ENCODE results near the gene FRMD5. TPM values are rescaled to one million over a fixed set of nuclear protein-coding genes. Genes with fewer than 3 reads are reported as not detected.
A peak's percentile ranks its signal among the peaks of the same experiment; 100 is the strongest.

Gene FRMD5
- total and polyA plus RNA-seq, 2 donors (not counting 1 experiment from before 2014, with no cell fraction given): 1.9 to 4.3 TPM

DNA sequence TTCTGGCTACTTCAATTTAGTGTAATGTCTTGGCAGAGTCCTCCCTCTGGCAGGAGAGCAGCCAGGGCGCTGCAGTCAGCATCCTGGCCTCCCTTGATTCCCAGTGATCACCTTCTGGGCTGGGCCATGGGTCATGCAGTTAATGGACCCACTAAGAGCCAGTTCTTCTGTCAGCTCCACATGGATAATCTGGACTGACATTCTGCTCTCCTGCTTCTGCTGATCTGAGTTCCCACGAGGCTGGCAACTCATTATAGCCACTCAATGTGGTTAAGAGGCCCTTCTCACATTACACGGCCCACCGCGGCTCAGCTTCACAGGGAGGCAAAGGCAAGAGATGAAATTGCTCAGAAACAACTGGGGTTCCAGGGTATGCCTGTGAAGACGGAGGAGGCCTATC lies 274.3 kb downstream of the FRMD5 start:
- Histone ChIP-seq H3K79me2 (ENCODE audit: control insufficient read depth, insufficient read depth, low read length) (no peaks in the 10 kb centered on the region), H4K20me1 (ENCODE audit: control insufficient read depth, extremely low read depth, insufficient read depth, low read length) (no peaks in the 10 kb centered on the region), H3K36me3 (ENCODE audit: control insufficient read depth, insufficient read depth, low read length) (no peaks in the 10 kb centered on the region), H3K27me3 (ENCODE audit: control insufficient read depth, insufficient read depth, low read length) (no peaks in the 10 kb centered on the region), H3K4me3 (replicated peaks in 1 of 4; ENCODE audit: control extremely low read depth in 1 of 4, insufficient read depth in 1 of 4, low read depth in 3 of 4, low read length in 4 of 4) (no peak overlapping the region), H3K4me2 (ENCODE audit: extremely low read depth, insufficient read depth, low read length) (no peak overlapping the region), H3K27ac (ENCODE audit: insufficient read depth, low read length) (no peak overlapping the region), H3K4me1 (ENCODE audit: control insufficient read depth, extremely low read depth, insufficient read depth, low read length) (peaks cover 3% of the 10 kb centered on the region), H3K9ac (ENCODE audit: insufficient read depth, low read length) (no peak overlapping the region), H2AFZ (ENCODE audit: low read length) (no peak overlapping the region), H3K9me3 (ENCODE audit: control insufficient read depth, insufficient read depth, low read depth, low read length) (no peaks in the 10 kb centered on the region)
- no peak for TF ChIP-seq EZH2 (IDR thresholded peaks at IDR 0.05; ENCODE audit: low read length, missing control alignments)
- TF ChIP-seq, protein P1, sequence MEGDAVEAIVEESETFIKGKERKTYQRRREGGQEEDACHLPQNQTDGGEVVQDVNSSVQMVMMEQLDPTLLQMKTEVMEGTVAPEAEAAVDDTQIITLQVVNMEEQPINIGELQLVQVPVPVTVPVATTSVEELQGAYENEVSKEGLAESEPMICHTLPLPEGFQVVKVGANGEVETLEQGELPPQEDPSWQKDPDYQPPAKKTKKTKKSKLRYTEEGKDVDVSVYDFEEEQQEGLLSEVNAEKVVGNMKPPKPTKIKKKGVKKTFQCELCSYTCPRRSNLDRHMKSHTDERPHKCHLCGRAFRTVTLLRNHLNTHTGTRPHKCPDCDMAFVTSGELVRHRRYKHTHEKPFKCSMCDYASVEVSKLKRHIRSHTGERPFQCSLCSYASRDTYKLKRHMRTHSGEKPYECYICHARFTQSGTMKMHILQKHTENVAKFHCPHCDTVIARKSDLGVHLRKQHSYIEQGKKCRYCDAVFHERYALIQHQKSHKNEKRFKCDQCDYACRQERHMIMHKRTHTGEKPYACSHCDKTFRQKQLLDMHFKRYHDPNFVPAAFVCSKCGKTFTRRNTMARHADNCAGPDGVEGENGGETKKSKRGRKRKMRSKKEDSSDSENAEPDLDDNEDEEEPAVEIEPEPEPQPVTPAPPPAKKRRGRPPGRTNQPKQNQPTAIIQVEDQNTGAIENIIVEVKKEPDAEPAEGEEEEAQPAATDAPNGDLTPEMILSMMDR (conservative IDR thresholded peaks at IDR 0.05 in 1 of 2, IDR thresholded peaks at IDR 0.05 in 1 of 2; ENCODE audit: low read depth in 1 of 2, low read length in 2 of 2): no peak
- DNase-seq (ENCODE audit: low read depth in 2 of 2): peak; percentile 14 to 69

DNA sequence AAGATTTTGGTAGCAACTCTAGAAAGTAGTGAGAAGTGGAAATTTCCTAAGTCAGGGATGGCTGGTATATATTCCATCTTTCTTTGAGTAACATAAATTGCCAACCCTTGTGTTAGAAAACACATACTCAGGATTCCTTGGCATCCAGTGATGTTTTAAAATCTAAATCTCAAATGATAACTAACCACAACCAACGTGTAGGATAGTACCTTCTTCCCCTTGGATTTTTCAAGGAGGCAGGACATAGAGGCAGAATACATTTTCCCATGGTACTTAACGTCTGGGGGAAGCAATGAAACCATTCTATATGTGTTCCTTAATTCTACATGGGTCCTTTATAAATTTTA lies 274.8 kb downstream of the FRMD5 start:
- Histone ChIP-seq H3K27ac (ENCODE audit: insufficient read depth, low read length) (no peak overlapping the region), H3K4me3 (replicated peaks in 1 of 4; ENCODE audit: control extremely low read depth in 1 of 4, insufficient read depth in 1 of 4, low read depth in 3 of 4, low read length in 4 of 4) (no peak overlapping the region), H3K36me3 (ENCODE audit: control insufficient read depth, insufficient read depth, low read length) (no peaks in the 10 kb centered on the region), H3K4me2 (ENCODE audit: extremely low read depth, insufficient read depth, low read length) (no peak overlapping the region), H4K20me1 (ENCODE audit: control insufficient read depth, extremely low read depth, insufficient read depth, low read length) (no peaks in the 10 kb centered on the region), H3K4me1 (ENCODE audit: control insufficient read depth, extremely low read depth, insufficient read depth, low read length) (peaks cover 1% of the 10 kb centered on the region), H3K27me3 (ENCODE audit: control insufficient read depth, insufficient read depth, low read length) (no peaks in the 10 kb centered on the region), H2AFZ (ENCODE audit: low read length) (no peak overlapping the region), H3K9me3 (ENCODE audit: control insufficient read depth, insufficient read depth, low read depth, low read length) (no peaks in the 10 kb centered on the region), H3K79me2 (ENCODE audit: control insufficient read depth, insufficient read depth, low read length) (no peaks in the 10 kb centered on the region), H3K9ac (ENCODE audit: insufficient read depth, low read length) (no peak overlapping the region)
- DNase-seq (ENCODE audit: low read depth in 2 of 2): peak in 1 of 2 donors; percentile 42
- TF ChIP-seq EZH2 (IDR thresholded peaks at IDR 0.05; ENCODE audit: low read length, missing control alignments): no peak
- TF ChIP-seq, protein P1 (conservative IDR thresholded peaks at IDR 0.05 in 1 of 2, IDR thresholded peaks at IDR 0.05 in 1 of 2; ENCODE audit: low read depth in 1 of 2, low read length in 2 of 2): no peak

DNA sequence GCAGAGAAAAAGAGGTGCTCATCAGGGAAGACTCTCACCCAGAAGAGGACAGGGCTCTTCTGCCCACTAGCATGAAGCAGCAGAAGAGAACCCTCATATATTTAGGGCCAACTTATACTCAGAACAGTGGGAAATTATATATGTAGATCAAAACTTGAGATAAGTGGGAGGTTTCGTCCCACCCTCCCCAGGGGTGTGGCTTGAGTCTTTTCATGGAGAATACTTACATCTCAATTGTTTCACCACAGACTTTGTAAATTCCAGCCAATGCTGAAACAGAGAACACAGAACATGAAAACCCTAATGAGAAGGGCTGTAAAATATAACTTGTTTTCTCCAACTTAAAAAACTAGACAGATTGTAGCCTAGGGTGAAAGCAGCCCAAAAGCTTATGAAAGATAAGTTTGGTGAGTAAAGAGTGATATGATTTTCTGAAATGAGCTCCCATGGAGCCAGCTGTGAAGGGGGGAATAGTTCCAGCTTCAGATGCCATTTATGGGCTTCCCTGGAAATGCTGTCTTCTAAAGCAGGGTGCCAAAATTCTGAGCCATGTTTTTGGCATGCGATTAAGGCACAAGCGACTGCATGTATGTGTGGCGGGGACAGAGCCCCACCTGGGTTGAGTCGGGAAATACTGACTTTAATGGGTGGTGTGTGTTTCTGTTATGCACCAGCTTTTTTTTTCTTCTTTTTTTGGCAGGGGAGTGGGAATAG lies 275.4 kb downstream of the FRMD5 start:
- H3K4me3 ChIP-seq (replicated peaks in 1 of 4; ENCODE audit: control extremely low read depth in 1 of 4, insufficient read depth in 1 of 4, low read depth in 3 of 4, low read length in 4 of 4): no peak overlapping the region
- peaks cover 3% of the 10 kb centered on the region for H3K4me1 ChIP-seq (ENCODE audit: control insufficient read depth, extremely low read depth, insufficient read depth, low read length)
- no peaks in the 10 kb centered on the region for H4K20me1 ChIP-seq (ENCODE audit: control insufficient read depth, extremely low read depth, insufficient read depth, low read length)
- TF ChIP-seq, protein P1 (conservative IDR thresholded peaks at IDR 0.05 in 1 of 2, IDR thresholded peaks at IDR 0.05 in 1 of 2; ENCODE audit: low read depth in 1 of 2, low read length in 2 of 2): no peak
- TF ChIP-seq EZH2 (IDR thresholded peaks at IDR 0.05; ENCODE audit: low read length, missing control alignments): no peak
- no peak overlapping the region for H2AFZ ChIP-seq (ENCODE audit: low read length)
- no peak overlapping the region for H3K9ac ChIP-seq (ENCODE audit: insufficient read depth, low read length)
- H3K9me3 ChIP-seq (ENCODE audit: control insufficient read depth, insufficient read depth, low read depth, low read length): no peaks in the 10 kb centered on the region
- H3K36me3 ChIP-seq (ENCODE audit: control insufficient read depth, insufficient read depth, low read length): no peaks in the 10 kb centered on the region
- H3K79me2 ChIP-seq (ENCODE audit: control insufficient read depth, insufficient read depth, low read length): no peaks in the 10 kb centered on the region
- no peaks in the 10 kb centered on the region for H3K27me3 ChIP-seq (ENCODE audit: control insufficient read depth, insufficient read depth, low read length)
- H3K4me2 ChIP-seq (ENCODE audit: extremely low read depth, insufficient read depth, low read length): no peak overlapping the region
- H3K27ac ChIP-seq (ENCODE audit: insufficient read depth, low read length): no peak overlapping the region
- DNase-seq (ENCODE audit: low read depth in 2 of 2): no peak

All from fibroblast of lung (primary cell).